Chondrocyte (in vitro differentiated cells): ENCODE results near the gene ARMC6. TPM values are rescaled to one million over a fixed set of nuclear protein-coding genes. Genes with fewer than 3 reads are reported as not detected.
A peak's percentile ranks its signal among the peaks of the same experiment; 100 is the strongest.

Experiments
- DNase-seq: peaks from one replicate; pipeline ENCODE4 v3.0.0; 2021; ENCODE audit warnings: mixed read lengths, low spot score
- H3K27ac Mint-ChIP-seq: one replicate; pipeline ENCODE4 v1.8.0; 2021; ENCODE audit warnings: mild to moderate bottlenecking, moderate library complexity, mixed read lengths; ENCODE audit not compliant: unreplicated experiment
- H3K27me3 Mint-ChIP-seq: 2 replicates; pipeline ENCODE4 v1.8.0; 2021; ENCODE audit warnings: low read depth, mixed read lengths
- H3K36me3 Mint-ChIP-seq: 2 replicates; pipeline ENCODE4 v1.8.0; 2021; ENCODE audit warnings: low read depth, mixed read lengths
- H3K4me1 Mint-ChIP-seq: 2 replicates; pipeline ENCODE4 v1.8.0; 2021; ENCODE audit warnings: low read depth, mild to moderate bottlenecking, mixed read lengths
- H3K4me3 Mint-ChIP-seq: one replicate; pipeline ENCODE4 v1.8.0; 2021; ENCODE audit warnings: mild to moderate bottlenecking, moderate library complexity, mixed read lengths; ENCODE audit not compliant: unreplicated experiment
- H3K9me3 Mint-ChIP-seq: 2 replicates; pipeline ENCODE4 v1.8.0; 2021; ENCODE audit warnings: low read depth, mixed read lengths
- CTCF ChIP-seq: fragments of 200-600 bp; sonication (generic); IDR thresholded peaks from 2 replicates; pipeline ENCODE4 v1.5.0; 2021; ENCODE audit warnings: antibody characterized with exemption, mild to moderate bottlenecking, moderate library complexity
- long read RNA-seq: library from polyadenylated mRNA; stranded (forward); transcript quantifications from one replicate; pipeline ENCODE4 v2.0.0, GENCODE V29; 2021
- total RNA-seq: library from RNA; stranded (reverse); gene quantifications from 3 replicates; pipeline ENCODE4 v1.2.1, GENCODE V29; 2021

ARMC6 gene
- 24.6 to 36.1 TPM (median 26.8 TPM) in 3 replicates for total RNA-seq
- long read RNA-seq, transcript ARMC6-202 (8 exons, 2,383 nt) = major isoform, 43 of 83 reads
- long read RNA-seq, transcript ARMC6-201 (8 exons, 2,412 nt) = minor isoform, 10 of 83 reads
- long read RNA-seq, transcript ARMC6-206 (9 exons, 2,488 nt) = minor isoform, 14 of 83 reads
- long read RNA-seq, partial matches to known transcripts = 4 of 83 reads
- long read RNA-seq, other reads (novel, unspliced or antisense) = 12 of 83 reads

- peak; percentile 92 for DNase-seq
- peak; percentile 8 for TF ChIP-seq CTCF
- peaks cover 27% of the 10 kb centered on the region for H3K4me1 Mint-ChIP-seq
- no peaks in the 10 kb centered on the region for H3K9me3 Mint-ChIP-seq
- H3K36me3 Mint-ChIP-seq = peaks cover 1% of the 10 kb centered on the region
- H3K27me3 Mint-ChIP-seq = no peaks in the 10 kb centered on the region
- peak within 1 kb of the TSS; percentile 95 for H3K4me3 Mint-ChIP-seq
- peak within 1 kb of the TSS; percentile 96 for H3K27ac Mint-ChIP-seq
These were observed at the start of gene ARMC6, which contains the start of gene SUGP2 for GRCh38 chr19:19033426-19034203. Gene ARMC6 (plus strand): TSS chr19:19033603. CDS start chr19:19034210, 607 bp downstream. Gene SUGP2 (minus strand): TSS chr19:19033517. CDS start chr19:19031071, 2,446 bp downstream.

- H3K4me1 Mint-ChIP-seq = peaks cover 5% of the 10 kb centered on the region
- H3K9me3 Mint-ChIP-seq = no peaks in the 10 kb centered on the region
- no peak overlapping the region for H3K27ac Mint-ChIP-seq
- no peak for TF ChIP-seq CTCF
- H3K27me3 Mint-ChIP-seq = peaks cover 7% of the 10 kb centered on the region
- no peak overlapping the region for H3K4me3 Mint-ChIP-seq
- no peak for DNase-seq
- H3K36me3 Mint-ChIP-seq = no peaks in the 10 kb centered on the region
These were observed 49.2 kb upstream of the ARMC6 start for GRCh38 chr19:18984251-18984650.

- H3K4me1 Mint-ChIP-seq = peaks cover 5% of the 10 kb centered on the region
- no peak overlapping the region for H3K27ac Mint-ChIP-seq
- no peak overlapping the region for H3K4me3 Mint-ChIP-seq
- no peaks in the 10 kb centered on the region for H3K9me3 Mint-ChIP-seq
- DNase-seq = no peak
- H3K36me3 Mint-ChIP-seq = no peaks in the 10 kb centered on the region
- peaks cover 7% of the 10 kb centered on the region for H3K27me3 Mint-ChIP-seq
- no peak for TF ChIP-seq CTCF
These were observed 48.1 kb upstream of the ARMC6 start for GRCh38 chr19:18985257-18985656.

GRCh38 chr19:18987456-18987855, 45.9 kb upstream of the ARMC6 start:
- Mint-ChIP-seq H3K27me3 (peaks cover 7% of the 10 kb centered on the region), H3K27ac (no peak overlapping the region), H3K4me3 (no peak overlapping the region), H3K9me3 (no peaks in the 10 kb centered on the region), H3K36me3 (peaks cover 8% of the 10 kb centered on the region), H3K4me1 (peaks cover 5% of the 10 kb centered on the region)
- no peak for DNase-seq
- TF ChIP-seq CTCF = no peak

- H3K27ac Mint-ChIP-seq = no peak overlapping the region
These were observed 44.1 kb upstream of the ARMC6 start for GRCh38 chr19:18989316-18989715.

More at GRCh38 chr19:18989316-18989715, 44.1 kb upstream of the ARMC6 start:
- no peak overlapping the region for H3K4me3 Mint-ChIP-seq
- peaks cover 4% of the 10 kb centered on the region for H3K27me3 Mint-ChIP-seq
- no peaks in the 10 kb centered on the region for H3K9me3 Mint-ChIP-seq
- no peak for TF ChIP-seq CTCF
- H3K4me1 Mint-ChIP-seq = peaks cover 5% of the 10 kb centered on the region
- DNase-seq = no peak
- H3K36me3 Mint-ChIP-seq = peaks cover 20% of the 10 kb centered on the region
